SK-N-SH (cell line): ENCODE measurements around the gene SV2C. TPM values are rescaled to one million over a fixed set of nuclear protein-coding genes. Genes with fewer than 3 reads are reported as not detected.
"Not testable (repeated sequence)": the region's sequence is repeated elsewhere in the genome, so short reads cannot be mapped to it uniquely, and the experiment has no call there.

Experiments
- CTCF ChIA-PET: fragments of 300-600, 350-600 bp; formaldehyde crosslinking; extraction: SDS; loops from one replicate; lab custom pipeline; 2021; lab: Yijun Ruan, JAX
- POLR2A ChIA-PET: fragments of 350-600 bp; sonication (Branson Sonifier 250); formaldehyde crosslinking; extraction: SDS; loops from one replicate; lab custom pipeline; 2020; ENCODE audit warnings: antibody characterized with exemption, inconsistent platforms; lab: Yijun Ruan, JAX
- DNase-seq: peaks from one replicate; pipeline ENCODE4 v3.0.0; 2012
- H2AFZ ChIP-seq: fragments of 200-600 bp; sonication (generic); 2 replicates; pipeline ENCODE4 v1.8.1; 2016; ENCODE audit warnings: antibody characterized with exemption, mild to moderate bottlenecking, low read depth
- H3F3A ChIP-seq: fragments of 200-600 bp; sonication (generic); replicated peaks from 2 replicates; pipeline ENCODE3; 2016; ENCODE audit warnings: antibody characterized with exemption, mild to moderate bottlenecking; ENCODE audit not compliant: insufficient read depth
- H3K27ac ChIP-seq, 2 experiments: fragments of 200-500 bp in 1 of 2; fragments of 200-600 bp in 1 of 2; sonication (Bioruptor generic) in 1 of 2; sonication (generic), shearing (Covaris generic) in 1 of 2; 2 replicates each; pipeline versions ENCODE4 v1.5.1 to v1.6.1; 2014 to 2016; ENCODE audit warnings: low read depth in 2 of 2, inconsistent platforms in 1 of 2, low read length in 1 of 2, mild to moderate bottlenecking in 1 of 2, mixed read lengths in 1 of 2
- H3K27me3 ChIP-seq: fragments of 200-600 bp; sonication (generic), shearing (Covaris generic); 2 replicates; pipeline ENCODE4 v1.6.1; 2016; ENCODE audit warnings: mixed run types; ENCODE audit not compliant: insufficient read depth
- H3K36me3 ChIP-seq, 2 experiments: fragments of 200-500 bp in 1 of 2; fragments of 200-600 bp in 1 of 2; sonication (Bioruptor generic) in 1 of 2; sonication (generic) in 1 of 2; replicated peaks in 1 of 2; 2 replicates each; pipeline versions ENCODE3 to v1.5.1; 2014 to 2016; ENCODE audit warnings: low read length in 1 of 2, mild to moderate bottlenecking in 1 of 2; ENCODE audit not compliant: insufficient read depth in 2 of 2, control insufficient read depth in 1 of 2
- H3K4me1 ChIP-seq, 2 experiments: fragments of 200-500 bp in 1 of 2; fragments of 200-600 bp in 1 of 2; sonication (Bioruptor generic) in 1 of 2; sonication (generic), shearing (Covaris generic) in 1 of 2; 2 replicates each; pipeline versions ENCODE4 v1.5.1 to v1.6.1; 2014 to 2016; ENCODE audit warnings: low read depth in 1 of 2, low read length in 1 of 2, mixed run types in 1 of 2; ENCODE audit not compliant: insufficient read depth in 2 of 2, control insufficient read depth in 1 of 2
- H3K4me2 ChIP-seq: fragments of 200-600 bp; sonication (generic), shearing (Covaris generic); 2 replicates; pipeline ENCODE4 v1.6.1; 2017; ENCODE audit warnings: mixed run types
- H3K4me3 ChIP-seq, 2 experiments: fragments of 200-500 bp in 1 of 2; fragments of 200-600 bp in 1 of 2; sonication (Bioruptor generic) in 1 of 2; sonication (generic), shearing (Covaris generic) in 1 of 2; 2 replicates each; pipeline versions ENCODE4 v1.5.1 to v1.8.1; 2014 to 2016; ENCODE audit warnings: low read depth in 2 of 2, inconsistent platforms in 1 of 2, low read length in 1 of 2, mild to moderate bottlenecking in 1 of 2, mixed read lengths in 1 of 2, moderate library complexity in 1 of 2
- H3K79me2 ChIP-seq: fragments of 200-600 bp; sonication (generic); 2 replicates; pipeline ENCODE4 v1.8.1; 2017; ENCODE audit warnings: mild to moderate bottlenecking; ENCODE audit not compliant: insufficient read depth
- H3K9ac ChIP-seq: fragments of 200-600 bp; sonication (generic); 2 replicates; pipeline ENCODE4 v1.6.1; 2017; ENCODE audit warnings: mixed run types
- H3K9me2 ChIP-seq: fragments of 200-600 bp; sonication (generic); 2 replicates; pipeline ENCODE4 v1.6.1; 2017; ENCODE audit warnings: mixed run types
- H3K9me3 ChIP-seq: fragments of 200-600 bp; sonication (generic); 2 replicates; pipeline ENCODE4 v1.6.1; 2017; ENCODE audit warnings: mixed run types, mild to moderate bottlenecking, moderate library complexity
- H4K20me1 ChIP-seq: fragments of 200-600 bp; sonication (generic); 2 replicates; pipeline ENCODE4 v1.6.1; 2017; ENCODE audit warnings: mild to moderate bottlenecking, mixed run types; ENCODE audit not compliant: insufficient read depth
- CTCF ChIP-seq: fragments of 200-600 bp; sonication (generic); IDR thresholded peaks from 2 replicates; pipeline ENCODE4 v1.6.1; 2017; ENCODE audit warnings: antibody characterized with exemption, mild to moderate bottlenecking, moderate library complexity
- ELF1 ChIP-seq: IDR thresholded peaks from 2 replicates; pipeline ENCODE4 v1.4.0; 2012
- EP300 ChIP-seq, 2 experiments: IDR thresholded peaks; 2 replicates each; pipeline versions ENCODE4 v1.4.0 to v1.6.1; 2012; ENCODE audit warnings: borderline replicate concordance in 1 of 2, low read depth in 1 of 2, low read length in 1 of 2
- EZH2phosphoT487 ChIP-seq: fragments of 200-600 bp; sonication (generic); IDR thresholded peaks from 2 replicates; pipeline ENCODE4 v1.6.1; 2017; ENCODE audit warnings: low read depth, mixed run types, mild to moderate bottlenecking, antibody characterized with exemption, moderate library complexity, borderline replicate concordance
- GATA2 ChIP-seq: sonication (generic); formaldehyde crosslinking; IDR thresholded peaks from 2 replicates; pipeline ENCODE4 v1.5.0; 2020; ENCODE audit warnings: mild to moderate bottlenecking, missing genetic modification reagents
- SMC3 ChIP-seq: IDR thresholded peaks from 2 replicates; pipeline ENCODE4 v1.6.1; 2012; ENCODE audit warnings: low read depth, low read length, improper control_type of control experiment
- USF2 ChIP-seq: fragments of 150-350 bp; IDR thresholded peaks from 2 replicates; pipeline ENCODE4 v1.6.1; 2017; ENCODE audit warnings: antibody characterized with exemption, low read length, low read depth, borderline replicate concordance
- WGBS: methylation state at CpG from one replicate; pipeline ENCODE4 v1.1.6; 2017; ENCODE audit warnings: low lambda C conversion rate; 5-methylcytosine and 5-hydroxymethylcytosine counted together
- polyA plus RNA-seq, 3 experiments: library from polyadenylated mRNA; depleted of rRNA; stranded (reverse); fragments of >200 nt; gene quantifications; 2 replicates each; pipeline ENCODE4 v1.2.3, GENCODE V29; 2012

The SV2C gene
- polyA plus RNA-seq, 1 of the 3 experiments (the other 2 are of a cell fraction) = 0.05 TPM

- Histone ChIP-seq H3K9me2 (no peaks in the 10 kb centered on the region), H3K36me3 (no peaks in the 10 kb centered on the region), H2AFZ (no peak overlapping the region), H3K79me2 (no peaks in the 10 kb centered on the region), H3K9me3 (no peaks in the 10 kb centered on the region), H4K20me1 (no peaks in the 10 kb centered on the region), H3K4me1 (peaks cover 0 to 3% of the 10 kb centered on the region in 2 experiments; a peak in 2 of 4 replicates), H3F3A (no peaks in the 10 kb centered on the region), H3K9ac (no peak overlapping the region), H3K4me2 (no peak overlapping the region), H3K4me3 (no peak overlapping the region), H3K27me3 (no peaks in the 10 kb centered on the region), H3K27ac (no peak overlapping the region)
- CTCF ChIA-PET = no interaction called here
- no peak for TF ChIP-seq USF2
- DNase-seq = no peak
- POLR2A ChIA-PET = no interaction called here
- 13% methylated on average over 2 of the region's 2 CpGs for WGBS
Measured at GRCh38 chr5:76240336-76240735, 157.2 kb downstream of the SV2C start.

DNA sequence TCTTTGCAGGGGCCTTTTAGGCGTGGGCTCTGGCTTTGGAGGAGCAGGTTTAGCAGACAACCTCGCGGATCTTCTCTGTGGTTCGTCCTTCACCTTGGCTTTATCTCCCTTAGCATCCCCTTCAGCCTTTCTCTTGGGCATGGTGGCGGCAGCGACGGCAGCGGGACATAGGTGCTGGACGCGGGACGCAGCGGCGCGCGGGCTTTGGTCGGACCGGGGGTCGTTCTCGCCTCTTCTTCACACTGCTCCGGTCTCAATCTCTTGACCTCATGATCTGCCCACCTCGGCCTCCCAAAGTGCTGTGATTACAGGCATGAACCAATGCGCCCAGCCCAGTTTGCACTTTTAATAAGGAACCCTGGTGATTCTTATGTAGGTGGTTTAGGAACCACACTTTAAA lies 159.0 kb downstream of the SV2C start:
- H3K9me3 ChIP-seq, H3K27ac ChIP-seq, H4K20me1 ChIP-seq, H2AFZ ChIP-seq, H3K27me3 ChIP-seq, H3F3A ChIP-seq, H3K4me3 ChIP-seq, H3K9me2 ChIP-seq, H3K9ac ChIP-seq, H3K79me2 ChIP-seq, H3K4me2 ChIP-seq, H3K4me1 ChIP-seq, POLR2A ChIA-PET, H3K36me3 ChIP-seq, DNase-seq, CTCF ChIA-PET: not testable (repeated sequence)
- 61% methylated on average over 17 of the region's 22 CpGs for WGBS

- POLR2A ChIA-PET = no interaction called here
- H3K4me1 ChIP-seq = peaks cover 0 to 8% of the 10 kb centered on the region in 2 experiments; a peak in 2 of 4 replicates
- 24% methylated on average over 3 of the region's 3 CpGs for WGBS
- no peaks in the 10 kb centered on the region for H3K27me3 ChIP-seq
- H3K9me2 ChIP-seq = no peaks in the 10 kb centered on the region
- no peaks in the 10 kb centered on the region for H3K9me3 ChIP-seq
- H3K4me2 ChIP-seq = no peak overlapping the region
- H2AFZ ChIP-seq = no peak overlapping the region
- H3K79me2 ChIP-seq = no peaks in the 10 kb centered on the region
- peak; percentile 45 for DNase-seq
- TF ChIP-seq ELF1 (no peak), GATA2 (CRISPR knock-in tag) (peak; percentile 62), EZH2phosphoT487 (no peak), EP300 (IDR thresholded peaks at IDR 0.05; ENCODE audit: borderline replicate concordance in 1 of 2, low read depth in 1 of 2, low read length in 1 of 2) (peak in 1 of 2 experiments; percentile 49; a peak in 2 of 4 replicates), CTCF (no peak), SMC3 (no peak)
- no peak overlapping the region for H3K27ac ChIP-seq
- no peak overlapping the region for H3K9ac ChIP-seq
- no peaks in the 10 kb centered on the region for H3F3A ChIP-seq
- no peaks in the 10 kb centered on the region for H3K36me3 ChIP-seq
- no peak overlapping the region for H3K4me3 ChIP-seq
- no peaks in the 10 kb centered on the region for H4K20me1 ChIP-seq
- CTCF ChIA-PET = interaction anchor here (0.9 to 1.3 kb wide), 4 partner anchors 11 to 529 kb away, joined by 3 to 12 read pairs (median 3); no protein-coding TSS in a partner anchor
Measured at GRCh38 chr5:76245590-76245989, 162.4 kb downstream of the SV2C start.
